Kidney tubule cell (primary cell): ENCODE data around the gene L3MBTL2.

Experiments
- DNase-seq: peaks from one replicate; pipeline ENCODE4 v3.0.0-alpha.2; 2018; ENCODE audit warnings: low spot score

The L3MBTL2 gene

GRCh38 chr22:41273128-41273527, 68.0 kb downstream of the L3MBTL2 start:
- no peak for DNase-seq

- DNase-seq = no peak
These were observed 69.7 kb downstream of the L3MBTL2 start for GRCh38 chr22:41274856-41275255.

- DNase-seq = no peak
These were observed 75.0 kb downstream of the L3MBTL2 start for GRCh38 chr22:41280065-41280464.

GRCh38 chr22:41280854-41281253, 75.7 kb downstream of the L3MBTL2 start:
- no peak for DNase-seq
